Sigmoid colon (tissue), 4 donors: ENCODE results near the gene DAB2.

ENCODE experiments used
- CTCF ChIP-seq, 4 experiments: fragments of 450-650 bp in 3 of 4; fragments of 200-600 bp in 1 of 4; IDR thresholded peaks; one replicate each; pipeline ENCODE4 v1.5.1; 2016 to 2019; ENCODE audit warnings: antibody characterized with exemption in 4 of 4, mild to moderate bottlenecking in 3 of 4, moderate library complexity in 2 of 4
- POLR2A ChIP-seq, 2 donors: fragments of 450-650 bp; IDR thresholded peaks; one replicate each; pipeline ENCODE4 v1.6.1; 2016; ENCODE audit warnings: antibody characterized with exemption in 2 of 2, mild to moderate bottlenecking in 2 of 2, moderate library complexity in 2 of 2
- POLR2AphosphoS5 ChIP-seq, 4 donors: sonication (generic); formaldehyde crosslinking; IDR thresholded peaks; one replicate each; pipeline ENCODE4 v1.6.1; 2017; ENCODE audit warnings: antibody characterized with exemption in 4 of 4

DNA sequence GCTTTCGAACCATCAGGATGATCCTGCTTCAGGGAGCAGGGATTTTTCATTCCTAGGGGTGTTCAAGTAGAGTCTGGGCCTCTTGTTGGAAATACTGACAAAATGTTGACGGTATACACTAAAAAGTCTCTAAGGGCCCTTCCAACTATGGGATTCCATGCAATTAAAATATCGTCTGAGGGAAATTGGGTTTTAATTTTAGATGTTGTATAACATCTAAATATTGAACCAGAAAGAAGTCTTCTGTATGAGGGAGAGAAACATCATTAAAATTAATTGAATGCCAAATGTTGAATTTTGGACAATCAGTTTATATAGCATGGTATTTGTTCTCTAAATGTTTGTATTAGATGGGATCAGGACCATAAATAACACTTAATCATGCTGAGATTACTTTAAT lies 25.7 kb upstream of the DAB2 start:
- TF ChIP-seq CTCF (IDR thresholded peaks at IDR 0.05): no peak
- no peak for TF ChIP-seq POLR2AphosphoS5 (IDR thresholded peaks at IDR 0.05)
- no peak for TF ChIP-seq POLR2A (IDR thresholded peaks at IDR 0.05)
